H1 (cell line): ENCODE measurements around the gene B4GALNT3. TPM values are rescaled to one million over a fixed set of nuclear protein-coding genes. Genes with fewer than 3 reads are reported as not detected.
A peak's percentile ranks its signal among the peaks of the same experiment; 100 is the strongest.

ENCODE experiments used
- ASH2L ChIP-seq: fragments of 200-600, 300-600 bp; sonication (generic); IDR thresholded peaks from one replicate; pipeline ENCODE4 v1.7.1; 2017; ENCODE audit warnings: low read length
- CHD1 ChIP-seq: IDR thresholded peaks from 2 replicates; pipeline ENCODE4 v1.6.1; 2012; ENCODE audit warnings: low read depth, low read length, improper control_type of control experiment
- CTBP2 ChIP-seq: IDR thresholded peaks from 2 replicates; pipeline ENCODE4 v1.7.0; 2011; ENCODE audit warnings: borderline replicate concordance, mild to moderate bottlenecking, moderate library complexity, mixed read lengths, low read length; ENCODE audit not compliant: insufficient read depth, insufficient read length
- EP300 ChIP-seq, 2 experiments: IDR thresholded peaks; 1 replicate in 1 of 2; 2 replicates in 1 of 2; pipeline ENCODE4 v1.6.1; 2011 to 2012; ENCODE audit warnings: low read depth in 2 of 2, low read length in 2 of 2, mild to moderate bottlenecking in 2 of 2, borderline replicate concordance in 1 of 2, inconsistent platforms in 1 of 2, moderate library complexity in 1 of 2
- EZH2 ChIP-seq: fragments of 200-600 bp; sonication (generic); IDR thresholded peaks from 2 replicates; pipeline ENCODE4 v1.7.1; 2012; ENCODE audit warnings: low read depth, mild to moderate bottlenecking, moderate library complexity, low read length, inconsistent platforms; ENCODE audit not compliant: severe bottlenecking
- HDAC6 ChIP-seq: IDR thresholded peaks from one replicate; pipeline ENCODE4 v1.7.1; 2012; ENCODE audit warnings: low read depth, mild to moderate bottlenecking, inconsistent platforms, low read length, moderate library complexity
- KDM1A ChIP-seq: fragments of 200-600, 300-600 bp; sonication (generic); IDR thresholded peaks from 2 replicates; pipeline ENCODE4 v1.7.1; 2016; ENCODE audit warnings: mild to moderate bottlenecking, low read length, borderline replicate concordance
- KDM4A ChIP-seq: IDR thresholded peaks from one replicate; pipeline ENCODE4 v1.7.1; 2012; ENCODE audit warnings: low read depth, mild to moderate bottlenecking, moderate library complexity, low read length, inconsistent platforms; ENCODE audit not compliant: severe bottlenecking
- KDM5A ChIP-seq: fragments of 200-600 bp; IDR thresholded peaks from 2 replicates; pipeline ENCODE4 v1.7.1; 2012; ENCODE audit warnings: mild to moderate bottlenecking, low read length, inconsistent platforms, mixed read lengths
- POLR2AphosphoS5 ChIP-seq: IDR thresholded peaks from 2 replicates; pipeline ENCODE4 v1.6.1; 2011; ENCODE audit warnings: low read depth, low read length
- POU5F1 ChIP-seq: IDR thresholded peaks from 2 replicates; pipeline ENCODE4 v1.6.1; 2011; ENCODE audit warnings: low read depth, mild to moderate bottlenecking, low read length, moderate library complexity
- RFX5 ChIP-seq: IDR thresholded peaks from 2 replicates; pipeline ENCODE4 v1.6.1; 2011; ENCODE audit warnings: low read depth, low read length, improper control_type of control experiment, borderline replicate concordance
- SAP30 ChIP-seq: fragments of 300-600 bp; sonication (generic); IDR thresholded peaks from 2 replicates; pipeline ENCODE4 v1.7.1; 2012; ENCODE audit warnings: low read length, moderate library complexity, mild to moderate bottlenecking, inconsistent platforms; ENCODE audit not compliant: insufficient read depth, insufficient replicate concordance
- SIX5 ChIP-seq: IDR thresholded peaks from 2 replicates; pipeline ENCODE4 v1.6.1; 2011; ENCODE audit warnings: mild to moderate bottlenecking, low read depth, low read length
- TBP ChIP-seq: IDR thresholded peaks from 2 replicates; pipeline ENCODE4 v1.6.1; 2011; ENCODE audit warnings: low read depth, low read length, improper control_type of control experiment
- TCF12 ChIP-seq: IDR thresholded peaks from 2 replicates; pipeline ENCODE4 v1.6.1; 2011; ENCODE audit warnings: low read depth, mild to moderate bottlenecking, low read length
- TEAD4 ChIP-seq: IDR thresholded peaks from 2 replicates; pipeline ENCODE4 v1.6.1; 2012; ENCODE audit warnings: low read depth, low read length, inconsistent platforms, mixed read lengths
- polyA plus RNA-seq, 7 experiments: library from polyadenylated mRNA; depleted of rRNA in 3 of 7; stranded (reverse) in 5 of 7; unstranded in 2 of 7; fragments of >200 nt in 5 of 7; fragments of 200-250 nt in 2 of 7; gene quantifications; 1 replicate in 5 of 7; 2 replicates in 1 of 7; 4 replicates in 1 of 7; pipeline versions ENCODE4 v1.2.1 to v1.2.3, GENCODE V29; 2011 to 2013; ENCODE audit warnings: missing spikeins in 2 of 7, mixed read lengths in 2 of 7
- total RNA-seq: library from RNA; stranded (reverse); fragmentation: NEBNext Ultra II Directional; extraction: Animal tissue kit (Norgen Biotek cat#: 25700); gene quantifications from 2 replicates; pipeline ENCODE4 v1.2.1, GENCODE V29; 2021
- TF ChIP-seq, protein P1 (sequence below), 3 experiments: IDR thresholded peaks; 1 replicate in 2 of 3; 2 replicates in 1 of 3; pipeline versions ENCODE4 v1.5.1 to v1.6.1; 2011; ENCODE audit warnings: low read length in 3 of 3, mild to moderate bottlenecking in 3 of 3, inconsistent platforms in 2 of 3, low read depth in 1 of 3, moderate library complexity in 1 of 3; ENCODE audit not compliant: insufficient read depth in 1 of 3; ENCODE audit errors: control extremely low read depth in 1 of 3
- TF ChIP-seq, protein P2 (sequence below): IDR thresholded peaks from 2 replicates; pipeline ENCODE4 v1.6.1; 2011; ENCODE audit warnings: low read depth, mild to moderate bottlenecking, low read length; ENCODE audit not compliant: insufficient read depth
- TF ChIP-seq, protein P3 (sequence below): IDR thresholded peaks from 2 replicates; pipeline ENCODE4 v1.6.1; 2012; ENCODE audit warnings: inconsistent platforms

Gene B4GALNT3
- total and polyA plus RNA-seq, 2 of the 8 experiments (the other 6 are each of a cell fraction or from before 2014, with no cell fraction given), result 12.5 to 20.3 TPM

DNA sequence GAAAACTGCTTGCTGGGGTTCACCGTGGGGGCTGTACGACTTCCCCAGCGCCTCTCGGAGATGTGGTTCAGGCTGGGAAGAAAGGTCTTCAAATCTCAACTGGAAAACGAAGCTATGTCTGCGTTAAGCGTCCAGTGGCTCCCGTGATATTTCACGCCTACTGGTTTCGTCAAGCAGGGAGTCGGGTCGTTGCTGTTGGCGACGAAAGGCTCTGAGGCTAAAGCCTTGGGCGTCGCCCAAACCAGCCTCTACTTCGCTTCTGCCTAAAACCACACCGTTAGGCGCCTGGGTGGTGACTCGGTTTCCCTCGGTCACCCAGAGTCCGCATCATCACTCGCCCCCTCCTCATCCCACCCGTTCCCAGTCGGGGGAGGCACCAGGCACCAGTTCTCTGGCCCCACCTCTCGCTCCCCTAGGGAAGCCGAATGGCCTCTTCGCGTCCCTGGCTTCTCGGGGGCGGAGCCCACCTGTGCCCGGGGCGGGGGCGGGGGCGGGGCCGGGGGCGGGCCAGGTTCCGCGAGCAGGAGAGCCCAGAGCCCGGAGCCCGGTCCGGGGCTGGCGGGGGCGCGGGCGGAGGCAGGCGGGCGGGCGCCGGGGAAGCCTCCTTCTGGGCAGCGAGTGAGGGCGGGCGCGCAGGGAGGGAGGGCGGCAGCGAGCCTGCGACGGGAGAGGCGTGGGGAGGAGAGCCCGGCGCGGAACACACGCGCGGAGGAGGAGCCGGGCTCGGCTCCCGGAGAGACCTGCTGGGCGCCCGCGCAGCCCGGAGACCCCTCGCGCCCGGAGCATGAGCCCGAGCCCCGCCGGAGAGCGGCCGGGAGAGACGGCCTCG, at the start of gene B4GALNT3 (continued):
- TF ChIP-seq SAP30 (no peak), KDM5A (no peak), HDAC6 (no peak), POLR2AphosphoS5 (no peak), TEAD4 (no peak), POU5F1 (no peak), CHD1 (no peak), EZH2 (no peak), KDM1A (no peak), EP300 (IDR thresholded peaks at IDR 0.05; ENCODE audit: borderline replicate concordance in 1 of 2, low read depth in 2 of 2, low read length in 2 of 2) (no peak), CTBP2 (no peak), TBP (no peak), TCF12 (no peak), SIX5 (no peak), RFX5 (no peak), ASH2L (peak; percentile 75), KDM4A (peak; percentile 73)
- TF ChIP-seq, protein P1, sequence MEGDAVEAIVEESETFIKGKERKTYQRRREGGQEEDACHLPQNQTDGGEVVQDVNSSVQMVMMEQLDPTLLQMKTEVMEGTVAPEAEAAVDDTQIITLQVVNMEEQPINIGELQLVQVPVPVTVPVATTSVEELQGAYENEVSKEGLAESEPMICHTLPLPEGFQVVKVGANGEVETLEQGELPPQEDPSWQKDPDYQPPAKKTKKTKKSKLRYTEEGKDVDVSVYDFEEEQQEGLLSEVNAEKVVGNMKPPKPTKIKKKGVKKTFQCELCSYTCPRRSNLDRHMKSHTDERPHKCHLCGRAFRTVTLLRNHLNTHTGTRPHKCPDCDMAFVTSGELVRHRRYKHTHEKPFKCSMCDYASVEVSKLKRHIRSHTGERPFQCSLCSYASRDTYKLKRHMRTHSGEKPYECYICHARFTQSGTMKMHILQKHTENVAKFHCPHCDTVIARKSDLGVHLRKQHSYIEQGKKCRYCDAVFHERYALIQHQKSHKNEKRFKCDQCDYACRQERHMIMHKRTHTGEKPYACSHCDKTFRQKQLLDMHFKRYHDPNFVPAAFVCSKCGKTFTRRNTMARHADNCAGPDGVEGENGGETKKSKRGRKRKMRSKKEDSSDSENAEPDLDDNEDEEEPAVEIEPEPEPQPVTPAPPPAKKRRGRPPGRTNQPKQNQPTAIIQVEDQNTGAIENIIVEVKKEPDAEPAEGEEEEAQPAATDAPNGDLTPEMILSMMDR (IDR thresholded peaks at IDR 0.05; ENCODE audit: control extremely low read depth in 1 of 3, insufficient read depth in 1 of 3, low read depth in 1 of 3, low read length in 3 of 3), result no peak
- TF ChIP-seq, protein P2, sequence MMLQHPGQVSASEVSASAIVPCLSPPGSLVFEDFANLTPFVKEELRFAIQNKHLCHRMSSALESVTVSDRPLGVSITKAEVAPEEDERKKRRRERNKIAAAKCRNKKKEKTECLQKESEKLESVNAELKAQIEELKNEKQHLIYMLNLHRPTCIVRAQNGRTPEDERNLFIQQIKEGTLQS, result no peak
- TF ChIP-seq, protein P3, sequence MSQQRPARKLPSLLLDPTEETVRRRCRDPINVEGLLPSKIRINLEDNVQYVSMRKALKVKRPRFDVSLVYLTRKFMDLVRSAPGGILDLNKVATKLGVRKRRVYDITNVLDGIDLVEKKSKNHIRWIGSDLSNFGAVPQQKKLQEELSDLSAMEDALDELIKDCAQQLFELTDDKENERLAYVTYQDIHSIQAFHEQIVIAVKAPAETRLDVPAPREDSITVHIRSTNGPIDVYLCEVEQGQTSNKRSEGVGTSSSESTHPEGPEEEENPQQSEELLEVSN, result peak; percentile 94
